ENCODE data around the gene ALOX15B.

DNA sequence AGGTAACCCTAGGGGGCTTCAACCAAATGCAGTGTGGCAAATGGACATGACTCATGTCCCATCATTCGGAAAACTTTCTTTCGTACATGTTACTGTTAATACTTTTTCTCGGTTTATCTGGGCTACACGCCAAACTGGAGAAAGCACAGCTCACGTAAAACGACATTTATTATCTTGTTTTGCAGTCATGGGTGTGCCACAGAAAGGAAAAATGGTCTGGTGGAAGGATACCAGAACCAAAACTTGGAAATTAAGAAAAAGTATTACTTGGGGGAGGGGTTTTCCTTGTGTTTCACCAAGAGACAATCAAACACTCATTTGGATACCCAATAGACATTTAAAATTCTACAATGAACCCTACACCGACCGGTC, 23.6 kb downstream of the ALOX15B start:
- no peak for TF ChIP-seq FOXK2 (IDR thresholded peaks at IDR 0.05)
- TF ChIP-seq FOXA1 (IDR thresholded peaks at IDR 0.05): no peak
- TF ChIP-seq LEF1 (IDR thresholded peaks at IDR 0.05; ENCODE audit: borderline replicate concordance): no peak
- no peak for TF ChIP-seq BHLHE40 (IDR thresholded peaks at IDR 0.05; ENCODE audit: borderline replicate concordance)
- no peak for TF ChIP-seq CTBP1 (IDR thresholded peaks at IDR 0.05; ENCODE audit: borderline replicate concordance)
- no peak for TF ChIP-seq ARNT (IDR thresholded peaks at IDR 0.05)
- no peak for TF ChIP-seq FOXM1 (IDR thresholded peaks at IDR 0.05; ENCODE audit: borderline replicate concordance)
